Prostate gland (tissue), 2 donors: ENCODE results near the gene IFT43. TPM values are rescaled to one million over a fixed set of nuclear protein-coding genes. Genes with fewer than 3 reads are reported as not detected.

Experiments
- DNase-seq: peaks from one replicate; pipeline ENCODE4 v3.0.0-alpha.2; 2019; ENCODE audit warnings: low spot score
- H3K27ac ChIP-seq, 2 donors: fragments of 200-600 bp; sonication (generic); 2 replicates each; pipeline ENCODE4 v1.5.1; 2017 to 2019
- H3K27me3 ChIP-seq: fragments of 200-600 bp; sonication (generic); replicated peaks from 2 replicates; pipeline ENCODE4 v1.5.1; 2019; ENCODE audit not compliant: insufficient read depth
- H3K36me3 ChIP-seq, 2 donors: fragments of 200-600 bp; sonication (generic); 1 replicate in 1 of 2; 2 replicates in 1 of 2; pipeline versions ENCODE4 v1.5.1 to v1.8.1; 2017 to 2019
- H3K4me1 ChIP-seq: fragments of 200-600 bp; sonication (generic); replicated peaks from 2 replicates; pipeline ENCODE4 v1.5.1; 2019
- H3K4me3 ChIP-seq, 2 donors: fragments of 200-600 bp; sonication (generic); 2 replicates each; pipeline ENCODE4 v1.5.1; 2017 to 2019
- H3K9me3 ChIP-seq: fragments of 200-600 bp; sonication (generic); 2 replicates; pipeline ENCODE4 v1.5.1; 2017
- POLR2A ChIP-seq: fragments of 450-650 bp; IDR thresholded peaks from one replicate; pipeline ENCODE4 v1.6.1; 2016; ENCODE audit warnings: antibody characterized with exemption, mild to moderate bottlenecking
- POLR2AphosphoS5 ChIP-seq: sonication (generic); formaldehyde crosslinking; IDR thresholded peaks from one replicate; pipeline ENCODE4 v1.6.1; 2017; ENCODE audit warnings: antibody characterized with exemption
- WGBS: methylation state at CpG from one replicate; pipeline ENCODE4 v1.1.5; 2018; 5-methylcytosine and 5-hydroxymethylcytosine counted together
- intact Hi-C: fragments of 100-400 bp; cut with DNase I; formaldehyde crosslinking; loops from one replicate; pipeline ENCODE4 v1.14.2; 2022
- total RNA-seq, 2 donors: library from RNA; depleted of rRNA; stranded (reverse); fragments of >200 nt; gene quantifications; one replicate each; pipeline ENCODE4 v1.1.0, GENCODE V29; 2016
- TF ChIP-seq, protein P1 (sequence below), 4 experiments: fragments of 200-600 bp in 2 of 4; fragments of 450-650 bp in 2 of 4; sonication (generic) in 2 of 4; IDR thresholded peaks; 1 replicate in 3 of 4; 2 replicates in 1 of 4; pipeline ENCODE4 v1.5.1; 2016 to 2019; ENCODE audit warnings: antibody characterized with exemption in 4 of 4, mild to moderate bottlenecking in 2 of 4, moderate library complexity in 2 of 4

The IFT43 gene
- total RNA-seq, 2 donors from 2014 or later, result 43.1 to 55.9 TPM

DNA sequence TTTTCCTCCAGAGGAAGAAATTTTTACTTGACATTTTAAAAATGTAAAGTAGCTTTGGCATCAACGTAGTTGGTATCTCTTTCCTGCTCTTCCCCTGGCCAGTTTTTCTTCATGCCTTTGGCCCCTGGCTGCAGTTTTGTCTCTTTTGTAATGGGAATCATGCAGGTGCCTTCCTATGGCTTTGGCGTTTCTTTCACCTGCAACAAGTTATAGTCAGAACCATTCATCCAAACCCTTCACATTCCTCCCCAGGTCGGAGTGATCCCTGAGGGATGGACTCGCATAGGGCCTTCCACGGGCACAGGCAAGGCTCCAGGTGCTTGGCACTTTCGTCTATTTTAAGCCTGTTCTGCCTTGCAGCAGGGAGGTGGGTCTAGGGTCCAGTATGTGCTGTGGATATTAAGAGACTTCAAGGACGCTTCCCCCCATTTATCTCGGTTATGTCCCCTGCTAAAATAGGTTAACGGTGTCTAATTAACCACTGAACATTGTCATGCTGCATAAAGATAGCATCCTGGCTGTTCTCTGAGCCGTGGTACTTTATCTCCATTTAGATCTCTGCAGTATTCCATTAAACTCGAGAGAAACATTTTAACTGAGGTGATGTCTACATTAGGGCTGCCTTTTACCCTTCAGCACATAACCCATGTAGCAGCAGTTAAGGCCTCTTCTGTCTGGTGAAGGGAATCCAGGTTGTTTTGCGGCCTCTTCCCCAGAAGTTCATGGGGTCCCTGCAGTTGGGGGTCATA lies 66.3 kb downstream of the IFT43 start:
- no peak overlapping the region for H3K27ac ChIP-seq
- H3K36me3 ChIP-seq, result no peaks in the 10 kb centered on the region
- no peak for DNase-seq
- TF ChIP-seq POLR2A, result no peak
- no peak for TF ChIP-seq POLR2AphosphoS5
- TF ChIP-seq, protein P1, sequence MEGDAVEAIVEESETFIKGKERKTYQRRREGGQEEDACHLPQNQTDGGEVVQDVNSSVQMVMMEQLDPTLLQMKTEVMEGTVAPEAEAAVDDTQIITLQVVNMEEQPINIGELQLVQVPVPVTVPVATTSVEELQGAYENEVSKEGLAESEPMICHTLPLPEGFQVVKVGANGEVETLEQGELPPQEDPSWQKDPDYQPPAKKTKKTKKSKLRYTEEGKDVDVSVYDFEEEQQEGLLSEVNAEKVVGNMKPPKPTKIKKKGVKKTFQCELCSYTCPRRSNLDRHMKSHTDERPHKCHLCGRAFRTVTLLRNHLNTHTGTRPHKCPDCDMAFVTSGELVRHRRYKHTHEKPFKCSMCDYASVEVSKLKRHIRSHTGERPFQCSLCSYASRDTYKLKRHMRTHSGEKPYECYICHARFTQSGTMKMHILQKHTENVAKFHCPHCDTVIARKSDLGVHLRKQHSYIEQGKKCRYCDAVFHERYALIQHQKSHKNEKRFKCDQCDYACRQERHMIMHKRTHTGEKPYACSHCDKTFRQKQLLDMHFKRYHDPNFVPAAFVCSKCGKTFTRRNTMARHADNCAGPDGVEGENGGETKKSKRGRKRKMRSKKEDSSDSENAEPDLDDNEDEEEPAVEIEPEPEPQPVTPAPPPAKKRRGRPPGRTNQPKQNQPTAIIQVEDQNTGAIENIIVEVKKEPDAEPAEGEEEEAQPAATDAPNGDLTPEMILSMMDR (IDR thresholded peaks at IDR 0.05), result no peak
- H3K4me3 ChIP-seq, result no peak overlapping the region
- WGBS, result 69% methylated on average over 12 of the region's 12 CpGs
- intact Hi-C loops, result loop anchor here (2.0 to 5.0 kb wide), 3 partner anchors 35 to 595 kb away; no protein-coding TSS in a partner anchor
- no peaks in the 10 kb centered on the region for H3K4me1 ChIP-seq
- H3K9me3 ChIP-seq, result no peaks in the 10 kb centered on the region
- H3K27me3 ChIP-seq, result no peaks in the 10 kb centered on the region

DNA sequence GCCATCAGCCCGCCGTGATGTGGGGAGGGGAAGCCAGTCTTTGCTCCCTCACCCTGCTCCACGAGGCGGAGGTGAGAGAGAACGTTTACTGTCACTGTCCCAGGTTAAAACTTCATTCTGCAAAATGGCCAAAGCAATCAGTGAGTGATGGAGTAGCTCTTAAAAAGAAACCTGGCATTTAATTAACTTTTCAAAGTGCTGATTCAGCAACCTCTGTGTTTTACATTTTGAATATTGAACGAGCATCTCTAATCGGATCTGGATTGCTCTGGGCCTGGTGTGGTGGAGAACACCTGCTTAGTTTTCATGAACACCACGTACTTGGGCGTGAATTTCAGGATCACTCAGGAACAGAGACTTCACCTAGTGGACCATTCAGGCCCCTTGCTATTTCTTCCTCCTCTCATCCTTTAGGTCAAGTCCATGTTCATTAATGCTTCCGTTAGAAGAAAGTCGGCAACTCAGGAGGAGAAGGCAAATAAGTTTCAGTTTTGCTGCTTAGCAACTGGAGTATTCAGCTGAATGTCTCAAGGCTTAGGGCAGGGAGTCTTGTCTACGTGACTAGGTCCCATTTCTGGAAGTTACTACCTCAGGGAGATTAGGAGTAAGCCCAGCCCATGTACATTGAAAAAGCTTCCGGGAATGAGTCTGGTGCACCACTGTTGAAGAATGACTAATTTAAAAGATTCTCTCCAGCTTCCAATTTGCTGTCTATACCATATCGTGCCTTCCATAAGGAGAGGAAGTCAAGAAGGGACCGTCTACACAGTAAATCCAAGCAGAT lies 68.2 kb downstream of the IFT43 start:
- Histone ChIP-seq H3K4me1 (no peaks in the 10 kb centered on the region), H3K4me3 (no peak overlapping the region), H3K27me3 (no peaks in the 10 kb centered on the region), H3K9me3 (no peaks in the 10 kb centered on the region), H3K27ac (no peak overlapping the region), H3K36me3 (no peaks in the 10 kb centered on the region)
- TF ChIP-seq POLR2A (no peak), POLR2AphosphoS5 (no peak)
- TF ChIP-seq, protein P1 (IDR thresholded peaks at IDR 0.05), result no peak
- WGBS, result 85% methylated on average over 15 of the region's 15 CpGs
- DNase-seq, result no peak
- intact Hi-C loops, result loop anchor here (5.0 kb wide), 2 partner anchors 34 to 594 kb away; no protein-coding TSS in a partner anchor

DNA sequence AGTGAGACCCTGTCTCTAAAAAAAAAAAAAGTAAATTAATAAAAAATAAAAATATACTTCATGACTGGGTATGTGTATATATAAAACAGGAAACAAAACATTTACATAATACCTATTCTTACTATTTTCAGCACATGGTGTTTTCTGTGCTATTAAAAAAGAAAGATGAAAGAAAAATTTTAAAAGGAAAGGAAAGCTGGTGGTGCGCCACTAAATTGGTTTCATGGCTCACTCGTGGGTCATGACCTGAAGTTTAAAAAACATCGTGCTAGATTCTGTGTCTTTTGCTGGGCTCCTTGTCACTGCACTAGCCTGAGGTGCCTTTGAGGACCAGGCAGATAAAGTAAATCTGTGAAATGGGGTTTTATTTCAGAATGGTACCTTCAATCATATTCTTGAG lies 69.8 kb downstream of the IFT43 start:
- H3K4me1 ChIP-seq, result no peaks in the 10 kb centered on the region
- no peaks in the 10 kb centered on the region for H3K9me3 ChIP-seq
- H3K27ac ChIP-seq, result no peak overlapping the region
- 46% methylated on average over 3 of the region's 3 CpGs for WGBS
- TF ChIP-seq, protein P1 (IDR thresholded peaks at IDR 0.05), result no peak
- no peak for TF ChIP-seq POLR2A
- no peak for TF ChIP-seq POLR2AphosphoS5
- no peak for DNase-seq
- no peaks in the 10 kb centered on the region for H3K27me3 ChIP-seq
- no peak overlapping the region for H3K4me3 ChIP-seq
- intact Hi-C loops, result no loop called here
- H3K36me3 ChIP-seq, result no peaks in the 10 kb centered on the region

DNA sequence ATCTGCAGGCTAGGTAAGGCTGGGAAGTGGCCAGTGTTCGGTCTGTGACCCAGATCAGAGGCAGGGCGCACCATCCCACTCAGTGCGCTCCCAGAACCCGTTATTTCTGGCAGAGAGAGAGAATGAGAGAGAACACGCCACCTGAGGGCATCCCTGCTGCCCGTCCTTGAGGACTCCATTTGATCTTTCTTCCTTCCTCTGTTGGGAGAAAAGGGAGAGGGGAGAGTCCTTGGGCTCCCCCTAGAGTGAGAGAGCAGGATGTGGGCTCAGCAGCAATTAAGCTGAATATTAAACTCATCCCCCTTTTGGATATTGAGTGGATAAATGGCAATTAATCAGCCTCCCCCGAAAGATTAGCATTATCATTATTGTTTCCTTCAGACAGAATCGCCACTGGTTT lies 70.6 kb downstream of the IFT43 start:
- Histone ChIP-seq H3K9me3 (no peaks in the 10 kb centered on the region), H3K4me1 (no peaks in the 10 kb centered on the region), H3K27ac (no peak overlapping the region), H3K4me3 (no peak overlapping the region), H3K36me3 (no peaks in the 10 kb centered on the region), H3K27me3 (no peaks in the 10 kb centered on the region)
- intact Hi-C loops, result no loop called here
- TF ChIP-seq, protein P1 (IDR thresholded peaks at IDR 0.05), result no peak
- no peak for TF ChIP-seq POLR2AphosphoS5
- TF ChIP-seq POLR2A, result no peak
- WGBS, result 92% methylated on average over 8 of the region's 8 CpGs
- no peak for DNase-seq
